ENCODE data around the gene SEC24D. TPM values are rescaled to one million over a fixed set of nuclear protein-coding genes. Genes with fewer than 3 reads are reported as not detected.

SEC24D gene
- total and polyA plus RNA-seq, 2 of the 8 experiments (the other 6 are each of a cell fraction or from before 2014, with no cell fraction given): 28.9 to 91.6 TPM

DNA sequence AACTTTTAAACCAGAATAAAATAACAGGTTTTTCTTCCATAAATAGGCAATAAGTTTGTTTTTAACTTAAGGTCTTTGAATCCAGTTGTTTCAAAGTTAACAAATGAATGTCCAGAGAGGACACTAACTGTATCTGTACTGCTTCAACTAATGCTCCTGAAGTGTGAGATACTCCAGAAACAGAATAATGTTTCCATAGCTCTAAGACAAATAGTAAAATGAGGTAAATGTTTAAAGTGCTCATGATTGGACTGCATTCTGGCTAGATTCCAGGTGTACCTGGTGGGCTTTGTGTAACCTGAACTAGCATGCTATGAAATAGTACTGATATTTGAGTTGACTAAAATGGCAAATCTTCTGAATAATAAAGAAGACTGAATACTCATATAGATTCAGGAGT lies 99.0 kb downstream of the SEC24D start (continued):
- TF ChIP-seq, protein P1, sequence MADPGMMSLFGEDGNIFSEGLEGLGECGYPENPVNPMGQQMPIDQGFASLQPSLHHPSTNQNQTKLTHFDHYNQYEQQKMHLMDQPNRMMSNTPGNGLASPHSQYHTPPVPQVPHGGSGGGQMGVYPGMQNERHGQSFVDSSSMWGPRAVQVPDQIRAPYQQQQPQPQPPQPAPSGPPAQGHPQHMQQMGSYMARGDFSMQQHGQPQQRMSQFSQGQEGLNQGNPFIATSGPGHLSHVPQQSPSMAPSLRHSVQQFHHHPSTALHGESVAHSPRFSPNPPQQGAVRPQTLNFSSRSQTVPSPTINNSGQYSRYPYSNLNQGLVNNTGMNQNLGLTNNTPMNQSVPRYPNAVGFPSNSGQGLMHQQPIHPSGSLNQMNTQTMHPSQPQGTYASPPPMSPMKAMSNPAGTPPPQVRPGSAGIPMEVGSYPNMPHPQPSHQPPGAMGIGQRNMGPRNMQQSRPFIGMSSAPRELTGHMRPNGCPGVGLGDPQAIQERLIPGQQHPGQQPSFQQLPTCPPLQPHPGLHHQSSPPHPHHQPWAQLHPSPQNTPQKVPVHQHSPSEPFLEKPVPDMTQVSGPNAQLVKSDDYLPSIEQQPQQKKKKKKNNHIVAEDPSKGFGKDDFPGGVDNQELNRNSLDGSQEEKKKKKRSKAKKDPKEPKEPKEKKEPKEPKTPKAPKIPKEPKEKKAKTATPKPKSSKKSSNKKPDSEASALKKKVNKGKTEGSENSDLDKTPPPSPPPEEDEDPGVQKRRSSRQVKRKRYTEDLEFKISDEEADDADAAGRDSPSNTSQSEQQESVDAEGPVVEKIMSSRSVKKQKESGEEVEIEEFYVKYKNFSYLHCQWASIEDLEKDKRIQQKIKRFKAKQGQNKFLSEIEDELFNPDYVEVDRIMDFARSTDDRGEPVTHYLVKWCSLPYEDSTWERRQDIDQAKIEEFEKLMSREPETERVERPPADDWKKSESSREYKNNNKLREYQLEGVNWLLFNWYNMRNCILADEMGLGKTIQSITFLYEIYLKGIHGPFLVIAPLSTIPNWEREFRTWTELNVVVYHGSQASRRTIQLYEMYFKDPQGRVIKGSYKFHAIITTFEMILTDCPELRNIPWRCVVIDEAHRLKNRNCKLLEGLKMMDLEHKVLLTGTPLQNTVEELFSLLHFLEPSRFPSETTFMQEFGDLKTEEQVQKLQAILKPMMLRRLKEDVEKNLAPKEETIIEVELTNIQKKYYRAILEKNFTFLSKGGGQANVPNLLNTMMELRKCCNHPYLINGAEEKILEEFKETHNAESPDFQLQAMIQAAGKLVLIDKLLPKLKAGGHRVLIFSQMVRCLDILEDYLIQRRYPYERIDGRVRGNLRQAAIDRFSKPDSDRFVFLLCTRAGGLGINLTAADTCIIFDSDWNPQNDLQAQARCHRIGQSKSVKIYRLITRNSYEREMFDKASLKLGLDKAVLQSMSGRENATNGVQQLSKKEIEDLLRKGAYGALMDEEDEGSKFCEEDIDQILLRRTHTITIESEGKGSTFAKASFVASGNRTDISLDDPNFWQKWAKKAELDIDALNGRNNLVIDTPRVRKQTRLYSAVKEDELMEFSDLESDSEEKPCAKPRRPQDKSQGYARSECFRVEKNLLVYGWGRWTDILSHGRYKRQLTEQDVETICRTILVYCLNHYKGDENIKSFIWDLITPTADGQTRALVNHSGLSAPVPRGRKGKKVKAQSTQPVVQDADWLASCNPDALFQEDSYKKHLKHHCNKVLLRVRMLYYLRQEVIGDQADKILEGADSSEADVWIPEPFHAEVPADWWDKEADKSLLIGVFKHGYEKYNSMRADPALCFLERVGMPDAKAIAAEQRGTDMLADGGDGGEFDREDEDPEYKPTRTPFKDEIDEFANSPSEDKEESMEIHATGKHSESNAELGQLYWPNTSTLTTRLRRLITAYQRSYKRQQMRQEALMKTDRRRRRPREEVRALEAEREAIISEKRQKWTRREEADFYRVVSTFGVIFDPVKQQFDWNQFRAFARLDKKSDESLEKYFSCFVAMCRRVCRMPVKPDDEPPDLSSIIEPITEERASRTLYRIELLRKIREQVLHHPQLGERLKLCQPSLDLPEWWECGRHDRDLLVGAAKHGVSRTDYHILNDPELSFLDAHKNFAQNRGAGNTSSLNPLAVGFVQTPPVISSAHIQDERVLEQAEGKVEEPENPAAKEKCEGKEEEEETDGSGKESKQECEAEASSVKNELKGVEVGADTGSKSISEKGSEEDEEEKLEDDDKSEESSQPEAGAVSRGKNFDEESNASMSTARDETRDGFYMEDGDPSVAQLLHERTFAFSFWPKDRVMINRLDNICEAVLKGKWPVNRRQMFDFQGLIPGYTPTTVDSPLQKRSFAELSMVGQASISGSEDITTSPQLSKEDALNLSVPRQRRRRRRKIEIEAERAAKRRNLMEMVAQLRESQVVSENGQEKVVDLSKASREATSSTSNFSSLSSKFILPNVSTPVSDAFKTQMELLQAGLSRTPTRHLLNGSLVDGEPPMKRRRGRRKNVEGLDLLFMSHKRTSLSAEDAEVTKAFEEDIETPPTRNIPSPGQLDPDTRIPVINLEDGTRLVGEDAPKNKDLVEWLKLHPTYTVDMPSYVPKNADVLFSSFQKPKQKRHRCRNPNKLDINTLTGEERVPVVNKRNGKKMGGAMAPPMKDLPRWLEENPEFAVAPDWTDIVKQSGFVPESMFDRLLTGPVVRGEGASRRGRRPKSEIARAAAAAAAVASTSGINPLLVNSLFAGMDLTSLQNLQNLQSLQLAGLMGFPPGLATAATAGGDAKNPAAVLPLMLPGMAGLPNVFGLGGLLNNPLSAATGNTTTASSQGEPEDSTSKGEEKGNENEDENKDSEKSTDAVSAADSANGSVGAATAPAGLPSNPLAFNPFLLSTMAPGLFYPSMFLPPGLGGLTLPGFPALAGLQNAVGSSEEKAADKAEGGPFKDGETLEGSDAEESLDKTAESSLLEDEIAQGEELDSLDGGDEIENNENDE (IDR thresholded peaks at IDR 0.05; ENCODE audit: insufficient replicate concordance, low read length): no peak
- TF ChIP-seq TAF1 (IDR thresholded peaks at IDR 0.05; ENCODE audit: low read depth, low read length): no peak
- no peak for TF ChIP-seq KDM1A (IDR thresholded peaks at IDR 0.05; ENCODE audit: borderline replicate concordance, low read length)
- TF ChIP-seq POLR2AphosphoS5 (IDR thresholded peaks at IDR 0.05; ENCODE audit: low read depth, low read length): no peak
- TF ChIP-seq EP300 (IDR thresholded peaks at IDR 0.05; ENCODE audit: borderline replicate concordance in 1 of 2, low read depth in 2 of 2, low read length in 2 of 2): no peak
- TF ChIP-seq CHD2 (IDR thresholded peaks at IDR 0.05; ENCODE audit: low read length): no peak
- no peak for TF ChIP-seq TCF12 (IDR thresholded peaks at IDR 0.05; ENCODE audit: low read depth, low read length)
